DND-41 (cell line): ENCODE data around the gene LRP10.

Source experiments
- ATAC-seq: fragments of 200-7000 bp; cut with Tn5 transposase; 3 replicates; pipeline ENCODE4 v1.9.1; 2021; ENCODE audit warnings: low read depth; ENCODE audit not compliant: insufficient read depth
- DNase-seq: peaks from one replicate; pipeline ENCODE4 v3.0.0-alpha.2; 2020
- H2AFZ ChIP-seq: 2 replicates; pipeline ENCODE4 v1.6.0; 2012; ENCODE audit warnings: low read depth, low read length
- H3K27ac ChIP-seq: 2 replicates; pipeline ENCODE4 v1.5.1; 2012; ENCODE audit warnings: low read length, inconsistent platforms
- H3K27me3 ChIP-seq: fragments of 200-600 bp; sonication (generic); 2 replicates; pipeline ENCODE4 v1.6.0; 2012; ENCODE audit warnings: low read length, mild to moderate bottlenecking, inconsistent platforms; ENCODE audit not compliant: insufficient read depth, poor library complexity
- H3K36me3 ChIP-seq: 2 replicates; pipeline ENCODE4 v1.5.1; 2012; ENCODE audit warnings: low read length, inconsistent platforms; ENCODE audit not compliant: insufficient read depth
- H3K4me1 ChIP-seq: 2 replicates; pipeline ENCODE4 v1.5.1; 2012; ENCODE audit warnings: mild to moderate bottlenecking, low read length; ENCODE audit not compliant: insufficient read depth
- H3K4me2 ChIP-seq: 2 replicates; pipeline ENCODE4 v1.6.0; 2012; ENCODE audit warnings: mild to moderate bottlenecking, moderate library complexity, low read length, inconsistent platforms; ENCODE audit not compliant: insufficient read depth
- H3K4me3 ChIP-seq, 2 experiments: fragments of 200-600 bp in 1 of 2; shearing (Covaris generic) in 1 of 2; 2 replicates each; pipeline ENCODE4 v1.5.1; 2012 to 2016; ENCODE audit warnings: inconsistent platforms in 2 of 2, low read length in 2 of 2, mild to moderate bottlenecking in 2 of 2, low read depth in 1 of 2, moderate library complexity in 1 of 2
- H3K79me2 ChIP-seq: 2 replicates; pipeline ENCODE4 v1.6.0; 2012; ENCODE audit warnings: low read length, inconsistent platforms; ENCODE audit not compliant: insufficient read depth
- H3K9ac ChIP-seq: 2 replicates; pipeline ENCODE4 v1.6.0; 2012; ENCODE audit warnings: low read depth, mild to moderate bottlenecking, inconsistent platforms, low read length, moderate library complexity
- H3K9me3 ChIP-seq: 2 replicates; pipeline ENCODE4 v1.5.1; 2012; ENCODE audit warnings: low read length, moderate library complexity, mild to moderate bottlenecking, inconsistent platforms; ENCODE audit not compliant: insufficient read depth, severe bottlenecking
- H4K20me1 ChIP-seq: 2 replicates; pipeline ENCODE4 v1.6.0; 2012; ENCODE audit warnings: low read length; ENCODE audit not compliant: insufficient read depth
- CTCF ChIP-seq: IDR thresholded peaks from 2 replicates; pipeline ENCODE4 v1.5.1; 2012; ENCODE audit warnings: borderline replicate concordance, low read length, moderate library complexity, mild to moderate bottlenecking; ENCODE audit not compliant: poor library complexity, severe bottlenecking; ENCODE audit errors: extremely low read depth
- EZH2 ChIP-seq: IDR thresholded peaks from 3 replicates; pipeline ENCODE4 v1.6.1; 2012; ENCODE audit warnings: borderline replicate concordance, low read depth, mild to moderate bottlenecking, moderate library complexity, low read length, inconsistent platforms; ENCODE audit not compliant: severe bottlenecking

Gene LRP10

DNA sequence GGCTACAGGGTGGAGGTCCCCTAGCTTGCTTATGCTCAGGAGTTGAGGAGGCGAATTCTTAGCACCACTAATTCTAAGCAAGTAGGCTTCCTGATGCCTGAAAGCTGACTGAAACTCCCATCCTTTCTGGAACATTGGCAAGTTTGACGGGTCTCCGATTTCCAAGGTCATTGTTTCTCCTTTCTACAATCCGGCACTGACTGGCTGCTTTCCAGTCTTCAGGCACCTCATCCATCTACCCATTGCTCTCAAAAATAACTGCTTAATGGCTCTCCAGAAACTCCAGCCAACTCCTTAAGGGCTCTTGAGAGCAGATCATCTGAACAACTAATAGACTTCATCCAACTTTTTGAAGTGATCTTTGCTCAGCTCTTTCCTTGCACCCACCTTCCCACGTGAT is 24.8 kb downstream of the LRP10 start:
- H2AFZ ChIP-seq, result no peak overlapping the region
- ATAC-seq (no peak), DNase-seq (no peak)
- H3K4me3 ChIP-seq, result no peak overlapping the region
- H3K9ac ChIP-seq, result no peak overlapping the region
- TF ChIP-seq EZH2 (no peak), CTCF (no peak)
- peaks cover 25% of the 10 kb centered on the region for H3K36me3 ChIP-seq
- no peak overlapping the region for H3K27ac ChIP-seq
- H3K4me2 ChIP-seq, result no peak overlapping the region
- no peaks in the 10 kb centered on the region for H3K9me3 ChIP-seq
- H3K79me2 ChIP-seq, result no peaks in the 10 kb centered on the region
- H4K20me1 ChIP-seq, result peaks cover 9% of the 10 kb centered on the region; the same call in 1 of the 2 replicates
- no peaks in the 10 kb centered on the region for H3K27me3 ChIP-seq
- no peaks in the 10 kb centered on the region for H3K4me1 ChIP-seq

- H3K27ac ChIP-seq, result no peak overlapping the region
- H3K36me3 ChIP-seq, result peaks cover 29% of the 10 kb centered on the region
- no peak overlapping the region for H3K4me2 ChIP-seq
- no peaks in the 10 kb centered on the region for H3K27me3 ChIP-seq
- no peak overlapping the region for H3K4me3 ChIP-seq
- DNase-seq, result no peak
- H3K4me1 ChIP-seq, result no peaks in the 10 kb centered on the region
- peaks cover 9% of the 10 kb centered on the region; the same call in 1 of the 2 replicates for H4K20me1 ChIP-seq
- H2AFZ ChIP-seq, result no peak overlapping the region
- no peaks in the 10 kb centered on the region for H3K79me2 ChIP-seq
- no peak overlapping the region for H3K9ac ChIP-seq
- ATAC-seq, result no peak
- TF ChIP-seq EZH2, result no peak
- TF ChIP-seq CTCF, result no peak
- H3K9me3 ChIP-seq, result no peaks in the 10 kb centered on the region
Observed at GRCh38 chr14:22896760-22897159, 25.2 kb downstream of the LRP10 start.

GRCh38 chr14:22897357-22897756 is 25.8 kb downstream of the LRP10 start:
- TF ChIP-seq CTCF, result no peak
- no peak for TF ChIP-seq EZH2

More at GRCh38 chr14:22897357-22897756, 25.8 kb downstream of the LRP10 start:
- H3K4me3 ChIP-seq, result no peak overlapping the region
- H3K9me3 ChIP-seq, result no peaks in the 10 kb centered on the region
- ATAC-seq (no peak), DNase-seq (no peak)
- H3K27me3 ChIP-seq, result no peaks in the 10 kb centered on the region
- peaks cover 9% of the 10 kb centered on the region; the same call in 1 of the 2 replicates for H4K20me1 ChIP-seq
- no peak overlapping the region for H2AFZ ChIP-seq
- peaks cover 35% of the 10 kb centered on the region for H3K36me3 ChIP-seq
- no peaks in the 10 kb centered on the region for H3K4me1 ChIP-seq
- H3K27ac ChIP-seq, result no peak overlapping the region
- no peak overlapping the region for H3K9ac ChIP-seq
- no peak overlapping the region for H3K4me2 ChIP-seq
- no peaks in the 10 kb centered on the region for H3K79me2 ChIP-seq
